Right kidney (tissue), 9 donors: ENCODE measurements around the gene FAM47C.
A peak's percentile ranks its signal among the peaks of the same experiment; 100 is the strongest.
"Not testable (repeated sequence)": the region's sequence is repeated elsewhere in the genome, so short reads cannot be mapped to it uniquely, and the experiment has no call there.

Source experiments
- DNase-seq: peaks from one replicate; pipeline ENCODE4 v3.0.0-alpha.2; 2016
- long read RNA-seq, 8 donors: transcript quantifications; one replicate each; lab custom pipeline, GENCODE V29; 2026

The FAM47C gene
- long read RNA-seq, donor 1, result 0 reads
- long read RNA-seq, donor 2, result 0 reads
- long read RNA-seq, donor 3, result 0 reads
- long read RNA-seq, donor 4, result 0 reads
- long read RNA-seq, donor 5, result 0 reads
- long read RNA-seq, donor 6, result 0 reads
- long read RNA-seq, donor 7, result 0 reads
- long read RNA-seq, donor 8, result 0 reads

DNA sequence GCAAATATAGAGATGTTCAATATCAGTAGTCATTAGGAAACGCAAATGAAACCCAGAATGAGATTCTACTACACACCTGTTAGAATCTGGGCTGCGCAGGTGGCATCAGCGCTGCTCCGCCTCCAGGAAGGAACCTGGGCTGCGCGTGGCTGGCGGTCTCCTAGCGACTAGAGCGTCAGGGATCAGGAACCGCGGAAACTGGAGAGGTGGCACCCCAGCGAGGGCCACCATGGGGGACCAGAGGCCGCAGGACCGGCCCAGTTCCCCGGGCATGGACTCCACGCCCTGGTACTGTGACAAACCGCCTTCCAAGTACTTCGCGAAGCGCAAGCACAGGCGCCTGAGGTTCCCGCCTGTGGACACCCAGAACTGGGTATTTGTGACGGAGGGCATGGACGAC is at the start of gene FAM47C:
FAM47C (plus strand) TSS at position 185 of the 400 bp plus-strand sequence; CDS start at position 230, 45 bp downstream.
- DNase-seq, result not testable (repeated sequence)

DNA sequence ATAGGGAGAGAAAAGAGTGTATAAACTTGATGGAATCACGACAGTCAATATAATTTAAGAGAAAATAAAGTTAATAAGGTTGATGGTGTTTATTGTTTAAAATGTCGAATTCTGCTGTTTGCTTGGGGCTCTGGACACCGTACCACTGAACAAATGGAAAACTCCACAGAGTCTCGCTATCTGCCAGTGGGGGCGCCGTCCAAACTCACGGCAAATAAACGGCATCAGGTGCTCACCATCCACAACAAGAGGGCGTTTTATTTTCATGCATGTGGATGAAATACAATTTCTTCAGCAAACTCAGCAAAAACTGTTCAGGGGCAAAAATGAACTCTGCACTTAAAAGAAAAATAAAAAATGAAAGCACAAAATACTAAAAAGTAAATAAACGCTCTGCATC is 46.6 kb upstream of the FAM47C start:
- no peak for DNase-seq

GRCh38 chrX:36963069-36963808 is 44.9 kb upstream of the FAM47C start:
- DNase-seq, result peak; percentile 17

- no peak for DNase-seq
Measured at GRCh38 chrX:36963852-36964251, 44.3 kb upstream of the FAM47C start.

DNA sequence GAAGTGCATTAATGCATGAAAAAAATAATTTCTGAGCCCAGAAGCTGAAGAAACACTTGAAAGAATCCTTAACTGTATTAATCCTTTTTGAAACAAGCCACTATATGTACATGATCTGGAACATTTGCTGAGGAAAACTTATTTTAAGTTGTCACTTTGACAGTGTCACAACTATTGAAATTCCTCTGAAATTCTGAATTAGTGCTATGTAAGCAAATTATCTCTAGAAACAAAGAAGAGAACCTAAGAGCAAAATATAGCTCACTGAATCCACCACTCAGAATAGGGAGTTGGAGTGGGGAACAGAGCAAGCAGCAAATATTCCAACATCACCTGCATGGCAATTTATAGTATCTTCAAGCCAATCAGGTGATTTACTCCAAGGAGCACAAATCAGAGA is 34.6 kb upstream of the FAM47C start:
- DNase-seq, result no peak

GRCh38 chrX:36974911-36975310 is 33.3 kb upstream of the FAM47C start:
- no peak for DNase-seq

- no peak for DNase-seq
Measured at GRCh38 chrX:36978886-36979285, 29.3 kb upstream of the FAM47C start.

DNA sequence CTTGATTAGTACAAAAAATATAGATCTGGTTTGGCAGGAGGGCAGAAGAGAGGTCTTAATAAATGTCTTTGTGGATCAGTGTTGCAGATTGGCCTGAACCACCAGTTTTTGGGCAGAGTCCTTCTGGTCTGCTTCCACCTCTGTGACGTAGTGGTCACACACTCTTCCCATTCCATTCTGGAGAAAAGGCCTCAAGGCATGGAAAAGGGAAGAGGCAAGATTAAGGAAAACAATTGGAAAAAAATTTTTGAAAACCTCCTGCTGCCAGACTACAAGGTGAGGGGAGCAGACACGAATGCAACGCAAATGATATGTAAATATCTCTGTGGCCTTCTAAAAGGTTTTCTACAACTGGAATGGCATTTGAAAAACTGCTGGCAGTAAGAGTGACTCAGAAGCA is 24.3 kb upstream of the FAM47C start:
- DNase-seq, result no peak

GRCh38 chrX:36985416-36986209 is 22.6 kb upstream of the FAM47C start:
- DNase-seq, result peak; percentile 30

DNA sequence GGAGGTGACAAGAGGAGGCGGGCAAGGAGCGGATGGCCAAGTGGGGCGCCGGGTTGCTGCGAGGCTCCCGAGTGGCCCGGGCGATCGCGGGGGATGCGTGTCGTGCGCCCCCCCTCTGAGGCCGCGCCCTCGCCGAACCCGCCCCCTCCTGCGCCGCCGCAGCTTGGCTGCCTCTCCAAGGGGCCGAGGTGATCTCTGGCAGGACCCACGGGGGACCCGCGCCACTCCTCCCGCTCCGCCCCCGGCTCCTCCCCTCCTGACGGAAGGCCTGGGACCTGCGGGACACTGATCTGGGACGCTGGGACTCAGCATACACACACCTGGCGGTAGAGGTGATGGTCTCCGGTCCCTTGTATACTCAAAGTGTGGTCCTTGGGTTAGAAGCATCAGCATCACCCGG is 21.9 kb upstream of the FAM47C start:
- DNase-seq, result peak; percentile 11

GRCh38 chrX:36987212-36987611 is 21.0 kb upstream of the FAM47C start:
- not testable (repeated sequence) for DNase-seq

- no peak for DNase-seq
Measured at GRCh38 chrX:37000140-37000539, 8.0 kb upstream of the FAM47C start.

GRCh38 chrX:37010496-37010895 is 2.3 kb downstream of the FAM47C start:
- DNase-seq, result no peak

DNA sequence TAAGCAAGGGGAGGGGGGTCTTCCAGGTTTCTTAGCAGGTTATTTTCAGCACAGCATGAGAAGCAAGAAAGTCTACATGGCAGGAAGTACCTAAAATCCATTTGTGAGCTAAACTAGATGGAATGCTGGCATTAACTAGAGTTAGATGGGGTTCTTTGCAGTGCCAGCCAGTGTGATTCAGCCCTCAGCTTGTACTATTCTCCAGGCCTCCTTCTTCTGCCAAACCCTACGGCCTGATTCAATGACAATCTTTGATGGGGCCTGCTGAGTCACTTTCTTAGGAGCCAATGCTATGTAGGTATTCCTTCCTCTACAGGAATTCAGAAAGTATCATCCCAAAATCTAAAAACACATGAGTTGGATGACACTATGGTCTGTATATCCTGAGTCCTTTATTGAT is 26.1 kb downstream of the FAM47C start:
- DNase-seq, result not testable (repeated sequence)

GRCh38 chrX:37036674-37037220 is 28.6 kb downstream of the FAM47C start:
- not testable (repeated sequence) for DNase-seq

GRCh38 chrX:37038814-37039213 is 30.6 kb downstream of the FAM47C start:
- not testable (repeated sequence) for DNase-seq

DNA sequence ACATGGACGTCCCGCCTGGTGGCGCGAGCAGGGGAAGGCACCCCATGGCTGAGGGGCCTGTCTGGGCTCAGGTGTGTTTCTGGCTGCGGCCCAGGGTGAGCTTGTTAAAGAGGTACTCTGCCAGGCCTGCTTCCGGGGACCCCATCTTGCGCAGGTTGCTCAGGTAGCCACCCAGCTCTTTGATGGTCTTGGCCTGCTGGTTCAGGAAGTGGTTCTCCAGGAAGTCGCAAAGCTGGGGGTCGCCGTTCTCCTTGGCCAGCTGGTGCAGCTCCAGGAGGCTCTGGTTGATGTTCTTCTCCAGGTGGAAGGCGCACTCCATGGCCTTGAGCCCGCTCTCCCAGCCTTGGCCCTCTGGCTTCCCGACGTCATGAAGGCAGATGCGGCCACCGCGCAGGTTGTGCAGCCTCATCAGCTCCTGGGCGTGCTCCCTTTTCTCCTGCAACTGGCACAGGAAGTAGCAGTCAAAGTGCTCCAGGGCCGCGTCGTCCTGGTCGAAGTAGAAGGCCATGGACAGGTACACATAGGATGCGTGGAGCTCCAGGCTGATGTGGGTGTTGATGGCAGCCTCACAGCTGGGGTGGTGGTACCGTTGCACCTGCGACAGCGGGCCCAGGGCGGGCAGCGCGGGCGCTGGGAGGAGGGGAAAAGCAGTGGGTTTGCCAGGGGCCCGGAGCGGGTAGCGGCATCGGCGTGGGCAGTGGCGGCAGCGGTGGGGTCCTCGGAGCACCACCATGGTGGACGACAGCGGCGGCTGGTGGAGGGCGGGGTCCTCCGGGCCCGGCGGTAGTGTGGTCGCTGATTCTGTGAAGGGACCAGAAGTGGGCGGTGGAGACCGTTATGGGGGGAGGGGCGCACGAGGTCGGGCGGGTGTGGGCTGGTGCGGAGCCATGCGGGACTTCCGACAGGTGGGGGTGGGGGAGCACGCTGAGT is 35.1 kb downstream of the FAM47C start:
- not testable (repeated sequence) for DNase-seq

DNA sequence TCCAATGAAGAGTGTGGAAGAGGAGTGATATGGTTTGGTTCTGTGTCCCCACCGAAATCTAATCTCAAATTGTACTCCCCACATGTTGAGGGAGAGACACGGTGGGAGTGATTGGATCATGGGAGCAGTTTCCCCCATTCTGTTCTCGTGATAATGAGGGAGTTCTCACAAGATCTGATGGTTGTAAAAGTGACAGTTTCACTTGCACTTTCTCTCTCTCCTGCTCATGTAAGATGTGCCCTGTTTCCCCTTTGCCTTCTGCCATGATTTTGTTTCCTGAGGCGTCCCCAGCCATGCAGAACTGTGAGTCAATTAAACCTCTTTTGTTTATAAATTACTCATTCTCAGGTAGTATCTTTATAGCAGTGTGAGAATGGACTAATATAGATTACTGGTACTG is 39.6 kb downstream of the FAM47C start:
- no peak for DNase-seq

DNA sequence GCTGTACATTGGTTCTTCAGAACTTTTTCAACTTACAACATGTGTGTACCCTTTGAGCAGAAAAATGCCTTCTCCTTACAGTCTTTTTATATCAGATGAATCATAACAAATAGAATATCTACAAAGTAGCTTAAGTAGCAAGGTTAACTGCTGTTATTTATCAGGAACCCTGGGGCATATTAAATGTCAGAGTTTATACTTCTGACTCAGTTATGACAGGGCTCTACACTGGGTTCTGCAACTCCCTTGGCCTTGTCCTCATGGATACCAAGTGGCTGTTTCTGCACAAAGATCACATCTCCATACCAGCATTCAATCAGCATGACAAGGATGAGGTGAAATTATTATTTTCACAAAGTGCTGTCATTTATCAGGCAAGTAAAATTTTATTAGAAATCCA is 49.4 kb downstream of the FAM47C start:
- not testable (repeated sequence) for DNase-seq

DNA sequence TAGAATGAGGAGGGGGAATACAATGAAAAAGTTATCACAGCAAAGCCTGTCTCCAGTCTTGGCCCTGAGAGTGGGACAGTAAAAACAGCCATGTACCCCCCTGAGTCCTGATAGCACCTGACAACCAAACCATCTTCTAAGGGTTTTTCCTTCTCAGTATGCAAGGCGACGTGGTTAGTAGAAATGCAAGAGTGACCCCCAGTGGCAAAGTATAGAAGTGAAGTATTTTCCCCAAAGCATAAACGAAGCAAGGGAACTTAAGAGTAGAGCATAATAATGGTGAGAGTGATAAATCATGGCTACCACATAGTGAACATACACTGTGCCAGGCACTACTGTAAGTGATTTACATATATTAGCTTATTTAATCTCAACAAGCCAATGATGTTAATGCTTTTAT is 52.8 kb downstream of the FAM47C start:
- peak; percentile 3 for DNase-seq
